ENCODE data around the gene CFHR4.
"Not testable (repeated sequence)": the region's sequence is repeated elsewhere in the genome, so short reads cannot be mapped to it uniquely, and the experiment has no call there.

CFHR4 gene

GRCh38 chr1:196887515-196888239 is at the start of gene CFHR4:
Gene CFHR4, plus strand, starts transcription at chr1:196888052. Its CDS starts 99 bp downstream, at chr1:196888151.
- H3K4me3 ChIP-seq (ENCODE audit: low read depth, low read length), result no peak within 1 kb of the TSS
- TF ChIP-seq CTCF (IDR thresholded peaks at IDR 0.05; ENCODE audit: low read depth, low read length), result no peak

- H3K4me3 ChIP-seq (ENCODE audit: low read depth, low read length), result not testable (repeated sequence)
These were observed 38.0 kb upstream of the CFHR4 start for GRCh38 chr1:196849613-196850492.

GRCh38 chr1:196856053-196856452 is 31.8 kb upstream of the CFHR4 start:
- H3K4me3 ChIP-seq (ENCODE audit: low read depth, low read length), result no peak overlapping the region
- no peak for TF ChIP-seq CTCF (IDR thresholded peaks at IDR 0.05; ENCODE audit: low read depth, low read length)

GRCh38 chr1:196857188-196857587 is 30.7 kb upstream of the CFHR4 start:
- TF ChIP-seq CTCF (IDR thresholded peaks at IDR 0.05; ENCODE audit: low read depth, low read length), result no peak
- no peak overlapping the region for H3K4me3 ChIP-seq (ENCODE audit: low read depth, low read length)

- no peak overlapping the region for H3K4me3 ChIP-seq (ENCODE audit: low read depth, low read length)
- no peak for TF ChIP-seq CTCF (IDR thresholded peaks at IDR 0.05; ENCODE audit: low read depth, low read length)
These were observed 29.0 kb upstream of the CFHR4 start for GRCh38 chr1:196858811-196859210.

GRCh38 chr1:196860323-196860884 is 27.4 kb upstream of the CFHR4 start:
- H3K4me3 ChIP-seq (ENCODE audit: low read depth, low read length), result no peak overlapping the region
- TF ChIP-seq CTCF (IDR thresholded peaks at IDR 0.05; ENCODE audit: low read depth, low read length), result no peak

- no peak for TF ChIP-seq CTCF (IDR thresholded peaks at IDR 0.05; ENCODE audit: low read depth, low read length)
- H3K4me3 ChIP-seq (ENCODE audit: low read depth, low read length), result no peak overlapping the region
These were observed 26.4 kb upstream of the CFHR4 start for GRCh38 chr1:196861429-196861828.

All from WI38 (cell line).